ENCODE data around the gene TAL1. TPM values are rescaled to one million over a fixed set of nuclear protein-coding genes. Genes with fewer than 3 reads are reported as not detected.

TAL1 gene
- polyA plus RNA-seq, 4 donors = 3.8 to 6.2 (median 4.2) TPM

DNA sequence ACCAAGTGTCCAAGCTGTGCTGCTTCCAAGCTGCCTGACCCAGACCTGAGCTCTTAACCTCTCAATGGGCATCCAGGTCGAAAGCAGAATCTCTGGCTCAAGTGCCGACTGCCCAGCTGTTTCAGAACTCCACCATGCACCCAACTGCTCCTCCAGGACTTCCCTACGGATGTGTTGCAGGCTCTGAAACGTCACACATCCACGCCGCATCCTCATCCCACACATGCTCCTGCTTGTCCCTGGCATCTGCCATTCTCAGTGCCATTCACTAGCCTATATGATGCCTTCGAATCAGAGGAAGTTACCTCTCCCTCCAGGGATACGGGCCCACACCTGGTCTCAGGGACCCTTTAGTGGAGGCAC is 53.4 kb downstream of the TAL1 start:
- DNase-seq (ENCODE audit: low read depth in 4 of 4, low spot score in 3 of 4) = no peak

DNA sequence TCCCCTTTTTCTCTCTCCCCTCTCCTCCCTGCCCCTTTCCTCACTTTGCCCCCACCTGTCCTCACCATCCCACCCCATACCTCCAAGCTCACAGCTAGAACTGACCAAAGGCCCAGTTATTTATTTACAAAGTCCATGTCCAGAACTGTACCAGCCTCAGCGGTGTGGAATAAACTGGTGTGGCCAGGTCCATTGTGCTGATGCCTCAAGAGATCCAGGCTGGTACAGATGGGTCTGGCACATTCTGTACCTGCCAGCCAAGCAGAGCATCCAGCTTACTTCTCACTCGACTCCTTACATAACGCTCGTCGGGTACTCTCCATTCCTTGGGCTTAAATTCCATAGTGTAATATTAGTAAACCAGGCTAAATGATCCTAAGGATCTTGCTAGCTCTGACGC is 54.0 kb downstream of the TAL1 start:
- no peak for DNase-seq (ENCODE audit: low read depth in 4 of 4, low spot score in 3 of 4)

DNA sequence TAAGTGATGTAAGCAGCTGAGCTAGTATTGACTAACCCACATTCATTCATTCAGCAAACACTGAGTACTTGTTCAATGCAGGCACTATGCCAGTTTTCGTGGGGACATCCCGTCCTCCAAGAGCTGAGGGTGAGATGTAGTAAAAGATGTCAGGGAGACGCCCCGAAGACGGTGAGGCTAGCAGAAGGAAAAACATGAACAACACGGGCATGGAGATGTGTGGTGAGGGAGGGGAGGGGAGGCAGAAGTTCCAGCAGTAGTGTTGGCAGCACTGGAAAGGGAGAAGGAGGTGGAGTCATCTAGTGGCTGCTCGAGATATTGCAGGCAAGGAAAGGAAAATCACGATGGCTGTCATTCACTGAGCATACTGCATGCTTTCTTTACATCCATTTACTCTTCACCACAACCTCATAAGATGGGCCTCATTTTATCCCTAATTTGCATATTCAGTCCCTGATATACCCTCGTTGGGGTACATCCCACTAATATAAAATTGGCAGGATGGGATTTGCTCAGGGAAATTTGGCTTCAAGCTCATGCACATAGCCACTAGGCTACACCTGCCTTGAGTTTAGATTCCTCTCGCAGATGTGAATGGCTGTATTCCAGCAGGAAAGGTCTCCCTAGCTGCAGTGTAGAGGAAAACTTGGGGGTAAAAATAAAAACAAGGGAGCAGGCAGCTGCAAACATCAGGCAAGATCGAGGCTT is 56.6 kb downstream of the TAL1 start:
- DNase-seq (ENCODE audit: low read depth in 4 of 4, low spot score in 3 of 4) = no peak

DNA sequence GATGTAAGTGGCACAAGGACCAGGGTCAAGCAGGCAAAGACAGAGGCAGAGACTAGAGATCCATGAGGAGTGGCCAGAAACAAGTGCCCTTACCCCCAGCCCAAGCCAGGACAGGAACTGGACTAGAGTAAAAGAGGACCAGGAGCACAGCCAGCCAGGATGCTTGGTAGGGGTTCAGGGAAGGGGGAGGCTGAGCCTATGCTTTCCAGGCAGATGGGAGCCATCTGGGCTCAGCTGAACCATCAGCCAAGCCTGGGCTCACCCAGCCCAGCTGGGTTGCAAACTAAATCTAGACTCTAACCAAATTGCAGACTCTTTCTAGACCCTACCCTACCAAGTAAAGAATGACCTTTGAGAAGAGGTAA is 57.4 kb downstream of the TAL1 start:
- no peak for DNase-seq (ENCODE audit: low read depth in 4 of 4, low spot score in 3 of 4)

DNA sequence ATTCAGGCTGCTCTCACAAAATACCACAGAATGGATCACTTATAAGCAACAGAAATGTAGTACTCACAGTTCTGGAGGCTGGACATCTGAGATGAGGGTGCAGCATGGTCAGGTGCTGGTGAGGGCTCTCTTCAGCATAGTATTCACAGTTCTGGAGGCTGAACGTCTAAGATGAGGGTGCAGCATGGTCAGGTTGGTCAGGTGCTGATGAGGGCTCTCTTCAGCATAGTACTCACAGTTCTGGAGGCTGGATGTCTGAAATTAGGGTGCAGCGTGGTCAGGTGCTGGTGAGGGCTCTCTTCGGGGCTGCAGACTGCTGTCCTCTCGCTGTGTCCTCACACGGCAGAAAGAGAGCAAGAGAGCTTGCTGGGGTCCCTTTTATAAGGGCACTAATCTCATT is 59.2 kb downstream of the TAL1 start:
- no peak for DNase-seq (ENCODE audit: low read depth in 4 of 4, low spot score in 3 of 4)

Other genes starting within 250 kb of the TAL1 start
- 10 to 100 TPM in 3 of 4 donors, 1 to 10 TPM in 1; 8.2 to 13.8 (median 11.4) TPM for gene CYP4X1, start 208.6 kb downstream of the TAL1 start, polyA plus RNA-seq (ENCODE audit: insufficient read length in 4 of 4)
- under 1 TPM in 3 of 4 donors, not detected in 1; 0.20 to 0.44 (median 0.42) TPM for gene CYP4Z1, start 165.0 kb downstream of the TAL1 start, polyA plus RNA-seq (ENCODE audit: insufficient read length in 4 of 4)
- gene CYP4A22, start 94.8 kb downstream of the TAL1 start, polyA plus RNA-seq (ENCODE audit: insufficient read length in 4 of 4) = 1 to 10 TPM in 3 of 4 donors, under 1 TPM in 1; 0.53 to 8.2 (median 4.3) TPM
- gene PDZK1IP1, start 42.2 kb downstream of the TAL1 start, polyA plus RNA-seq (ENCODE audit: insufficient read length in 4 of 4) = 10 to 100 TPM in 3 of 4 donors, 1 to 10 TPM in 1; 1.6 to 39.6 (median 35.5) TPM
- 10 to 100 TPM in 1 of 4 donors, 1 to 10 TPM in 3; 6.5 to 10.3 (median 9.0) TPM for gene STIL, start 81.9 kb upstream of the TAL1 start, polyA plus RNA-seq (ENCODE audit: insufficient read length in 4 of 4)
- gene CMPK1, start 101.6 kb upstream of the TAL1 start, polyA plus RNA-seq (ENCODE audit: insufficient read length in 4 of 4) = 10 to 100 TPM; 68.5 to 86.0 (median 77.7) TPM
- gene FOXE3, start 184.1 kb upstream of the TAL1 start, polyA plus RNA-seq (ENCODE audit: insufficient read length in 4 of 4) = 1 to 10 TPM in 1 of 4 donors, under 1 TPM in 3; 0.12 to 1.1 (median 0.14) TPM
- 10 to 100 TPM in 1 of 4 donors, 1 to 10 TPM in 3; 5.4 to 12.9 (median 7.2) TPM for gene FOXD2, start 205.8 kb upstream of the TAL1 start, polyA plus RNA-seq (ENCODE audit: insufficient read length in 4 of 4)

Measured in left renal pelvis (tissue), 4 donors.